DND-41 (cell line): Measurements from ENCODE around the gene ABI2.

Source experiments
- ATAC-seq: fragments of 200-7000 bp; cut with Tn5 transposase; 3 replicates; pipeline ENCODE4 v1.9.1; 2021; ENCODE audit warnings: low read depth; ENCODE audit not compliant: insufficient read depth
- DNase-seq: peaks from one replicate; pipeline ENCODE4 v3.0.0-alpha.2; 2020
- H2AFZ ChIP-seq: 2 replicates; pipeline ENCODE4 v1.6.0; 2012; ENCODE audit warnings: low read depth, low read length
- H3K27ac ChIP-seq: 2 replicates; pipeline ENCODE4 v1.5.1; 2012; ENCODE audit warnings: low read length, inconsistent platforms
- H3K27me3 ChIP-seq: fragments of 200-600 bp; sonication (generic); 2 replicates; pipeline ENCODE4 v1.6.0; 2012; ENCODE audit warnings: low read length, mild to moderate bottlenecking, inconsistent platforms; ENCODE audit not compliant: insufficient read depth, poor library complexity
- H3K36me3 ChIP-seq: 2 replicates; pipeline ENCODE4 v1.5.1; 2012; ENCODE audit warnings: low read length, inconsistent platforms; ENCODE audit not compliant: insufficient read depth
- H3K4me1 ChIP-seq: 2 replicates; pipeline ENCODE4 v1.5.1; 2012; ENCODE audit warnings: mild to moderate bottlenecking, low read length; ENCODE audit not compliant: insufficient read depth
- H3K4me2 ChIP-seq: 2 replicates; pipeline ENCODE4 v1.6.0; 2012; ENCODE audit warnings: mild to moderate bottlenecking, moderate library complexity, low read length, inconsistent platforms; ENCODE audit not compliant: insufficient read depth
- H3K4me3 ChIP-seq, 2 experiments: fragments of 200-600 bp in 1 of 2; shearing (Covaris generic) in 1 of 2; 2 replicates each; pipeline ENCODE4 v1.5.1; 2012 to 2016; ENCODE audit warnings: inconsistent platforms in 2 of 2, low read length in 2 of 2, mild to moderate bottlenecking in 2 of 2, low read depth in 1 of 2, moderate library complexity in 1 of 2
- H3K79me2 ChIP-seq: 2 replicates; pipeline ENCODE4 v1.6.0; 2012; ENCODE audit warnings: low read length, inconsistent platforms; ENCODE audit not compliant: insufficient read depth
- H3K9ac ChIP-seq: 2 replicates; pipeline ENCODE4 v1.6.0; 2012; ENCODE audit warnings: low read depth, mild to moderate bottlenecking, inconsistent platforms, low read length, moderate library complexity
- H3K9me3 ChIP-seq: 2 replicates; pipeline ENCODE4 v1.5.1; 2012; ENCODE audit warnings: low read length, moderate library complexity, mild to moderate bottlenecking, inconsistent platforms; ENCODE audit not compliant: insufficient read depth, severe bottlenecking
- H4K20me1 ChIP-seq: 2 replicates; pipeline ENCODE4 v1.6.0; 2012; ENCODE audit warnings: low read length; ENCODE audit not compliant: insufficient read depth
- EZH2 ChIP-seq: IDR thresholded peaks from 3 replicates; pipeline ENCODE4 v1.6.1; 2012; ENCODE audit warnings: borderline replicate concordance, low read depth, mild to moderate bottlenecking, moderate library complexity, low read length, inconsistent platforms; ENCODE audit not compliant: severe bottlenecking
- TF ChIP-seq, protein P1 (sequence below): IDR thresholded peaks from 2 replicates; pipeline ENCODE4 v1.5.1; 2012; ENCODE audit warnings: borderline replicate concordance, low read length, moderate library complexity, mild to moderate bottlenecking; ENCODE audit not compliant: poor library complexity, severe bottlenecking; ENCODE audit errors: extremely low read depth

The ABI2 gene

DNA sequence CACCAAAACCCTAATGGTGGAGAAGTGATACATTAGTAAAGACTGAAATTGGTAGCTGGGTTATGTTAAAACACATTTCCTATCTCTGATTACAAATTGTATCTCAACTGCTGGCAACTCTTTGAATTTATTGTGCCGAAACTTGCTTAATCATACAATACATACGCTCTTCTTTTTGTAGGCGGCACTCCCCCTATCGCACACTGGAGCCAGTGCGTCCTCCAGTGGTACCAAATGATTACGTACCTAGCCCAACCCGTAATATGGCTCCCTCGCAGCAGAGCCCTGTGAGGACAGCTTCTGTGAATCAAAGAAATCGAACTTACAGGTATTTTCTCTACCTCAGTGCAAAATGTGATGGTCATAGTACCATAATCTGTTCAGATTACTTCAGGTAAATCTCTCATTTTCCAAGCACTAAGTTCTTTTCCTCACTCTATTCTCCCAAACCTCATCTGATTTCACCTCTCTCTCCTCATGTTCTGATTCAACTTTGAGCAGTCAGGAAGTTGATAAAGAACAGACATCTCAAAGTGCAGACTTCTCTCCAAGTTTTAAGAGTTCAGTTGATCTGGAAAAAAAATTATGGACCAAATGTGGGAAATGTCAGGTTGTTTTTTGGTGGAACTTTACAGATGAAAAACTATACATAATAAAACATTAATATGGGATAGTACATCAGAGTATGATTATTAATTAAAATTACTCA lies 66.5 kb downstream of the ABI2 start:
- H3K79me2 ChIP-seq: no peaks in the 10 kb centered on the region
- no peak overlapping the region for H3K4me3 ChIP-seq
- DNase-seq (no peak), ATAC-seq (0 out of 3 replicates have a peak, but pooled peaks have one; percentile 45)
- no peaks in the 10 kb centered on the region for H3K4me1 ChIP-seq
- no peaks in the 10 kb centered on the region for H3K9me3 ChIP-seq
- H3K4me2 ChIP-seq: no peak overlapping the region
- H4K20me1 ChIP-seq: no peaks in the 10 kb centered on the region
- no peak overlapping the region for H2AFZ ChIP-seq
- no peaks in the 10 kb centered on the region for H3K27me3 ChIP-seq
- no peak overlapping the region for H3K9ac ChIP-seq
- no peak for TF ChIP-seq EZH2
- TF ChIP-seq, protein P1, sequence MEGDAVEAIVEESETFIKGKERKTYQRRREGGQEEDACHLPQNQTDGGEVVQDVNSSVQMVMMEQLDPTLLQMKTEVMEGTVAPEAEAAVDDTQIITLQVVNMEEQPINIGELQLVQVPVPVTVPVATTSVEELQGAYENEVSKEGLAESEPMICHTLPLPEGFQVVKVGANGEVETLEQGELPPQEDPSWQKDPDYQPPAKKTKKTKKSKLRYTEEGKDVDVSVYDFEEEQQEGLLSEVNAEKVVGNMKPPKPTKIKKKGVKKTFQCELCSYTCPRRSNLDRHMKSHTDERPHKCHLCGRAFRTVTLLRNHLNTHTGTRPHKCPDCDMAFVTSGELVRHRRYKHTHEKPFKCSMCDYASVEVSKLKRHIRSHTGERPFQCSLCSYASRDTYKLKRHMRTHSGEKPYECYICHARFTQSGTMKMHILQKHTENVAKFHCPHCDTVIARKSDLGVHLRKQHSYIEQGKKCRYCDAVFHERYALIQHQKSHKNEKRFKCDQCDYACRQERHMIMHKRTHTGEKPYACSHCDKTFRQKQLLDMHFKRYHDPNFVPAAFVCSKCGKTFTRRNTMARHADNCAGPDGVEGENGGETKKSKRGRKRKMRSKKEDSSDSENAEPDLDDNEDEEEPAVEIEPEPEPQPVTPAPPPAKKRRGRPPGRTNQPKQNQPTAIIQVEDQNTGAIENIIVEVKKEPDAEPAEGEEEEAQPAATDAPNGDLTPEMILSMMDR: peak; percentile 28
- no peak overlapping the region for H3K27ac ChIP-seq
- peaks cover 47% of the 10 kb centered on the region for H3K36me3 ChIP-seq

DNA sequence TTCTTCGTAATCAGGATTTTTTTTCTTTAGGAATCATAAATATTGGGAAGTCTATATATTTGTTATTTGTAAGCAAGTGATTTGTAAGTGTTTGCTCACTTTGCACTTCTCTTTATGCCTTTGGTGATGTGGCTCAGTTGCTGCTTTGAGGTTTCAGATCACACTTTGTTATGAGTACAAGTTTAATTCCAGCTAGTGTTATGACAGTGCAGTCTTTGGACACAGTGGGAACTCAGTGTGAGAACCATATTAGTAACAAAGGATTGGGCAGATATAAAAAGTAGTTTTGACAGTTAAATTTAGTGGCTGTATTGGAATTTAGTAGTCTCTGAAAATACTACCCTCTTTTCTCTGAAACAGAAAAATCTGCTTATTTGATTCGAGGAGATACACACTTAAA lies 67.7 kb downstream of the ABI2 start:
- no peak overlapping the region for H2AFZ ChIP-seq

GRCh38 chr2:203396667-203397066 lies 68.5 kb downstream of the ABI2 start:
- no peaks in the 10 kb centered on the region for H3K4me1 ChIP-seq
- H2AFZ ChIP-seq: no peak overlapping the region
- ATAC-seq (no peak), DNase-seq (no peak)
- H3K36me3 ChIP-seq: peaks cover 44% of the 10 kb centered on the region
- TF ChIP-seq EZH2: no peak
- TF ChIP-seq, protein P1: peak; percentile 17
- H3K79me2 ChIP-seq: no peaks in the 10 kb centered on the region
- no peak overlapping the region for H3K4me2 ChIP-seq
- no peak overlapping the region for H3K27ac ChIP-seq
- no peak overlapping the region for H3K4me3 ChIP-seq
- no peak overlapping the region for H3K9ac ChIP-seq
- H4K20me1 ChIP-seq: no peaks in the 10 kb centered on the region
- no peaks in the 10 kb centered on the region for H3K9me3 ChIP-seq
- no peaks in the 10 kb centered on the region for H3K27me3 ChIP-seq

More for the DNA sequence above, 67.7 kb downstream of the ABI2 start:
- Histone ChIP-seq H3K27ac (no peak overlapping the region), H3K9me3 (no peaks in the 10 kb centered on the region), H3K9ac (no peak overlapping the region), H3K27me3 (no peaks in the 10 kb centered on the region), H3K4me1 (no peaks in the 10 kb centered on the region), H4K20me1 (no peaks in the 10 kb centered on the region), H3K36me3 (peaks cover 47% of the 10 kb centered on the region), H3K4me3 (no peak overlapping the region), H3K4me2 (no peak overlapping the region), H3K79me2 (no peaks in the 10 kb centered on the region)
- no peak for TF ChIP-seq EZH2
- TF ChIP-seq, protein P1: no peak
- DNase-seq: no peak
- no peak for ATAC-seq
